IMR-90 (cell line): ENCODE results near the gene JPH4. TPM values are rescaled to one million over a fixed set of nuclear protein-coding genes. Genes with fewer than 3 reads are reported as not detected.

Experiments used
- ATAC-seq: fragments of 200-7000 bp; cut with Tn5 transposase; 2 replicates; pipeline ENCODE4 v1.9.1; 2020; ENCODE audit warnings: low read depth, mild to moderate bottlenecking, moderate library complexity
- BruUV-seq: library from RNA; stranded (reverse); fragments of 400-500 nt; replicated peaks from 2 replicates; lab custom pipeline; 2021; lab: Mats Ljungman, UMichigan
- CTCF ChIA-PET: fragments of 300-600 bp; formaldehyde crosslinking; extraction: SDS; loops from one replicate; lab custom pipeline; 2021; ENCODE audit warnings: antibody characterized with exemption; lab: Yijun Ruan, JAX
- POLR2A ChIA-PET: fragments of 300-600 bp; sonication (Branson Sonifier 250); formaldehyde crosslinking; loops from one replicate; lab custom pipeline; 2022; ENCODE audit warnings: antibody characterized with exemption; ENCODE audit not compliant: unreplicated experiment; lab: Charles Lee
- DNase-seq: peaks from one replicate; pipeline ENCODE4 v3.0.0; 2013
- H2AFZ ChIP-seq: replicated peaks from 2 replicates; pipeline ENCODE3; 2013; ENCODE audit warnings: low read length, mild to moderate bottlenecking; ENCODE audit not compliant: poor library complexity
- H2AK5ac ChIP-seq: 2 replicates; pipeline ENCODE4 v1.6.1; 2013; ENCODE audit warnings: low read depth, low read length, inconsistent platforms
- H2AK9ac ChIP-seq: replicated peaks from 2 replicates; pipeline ENCODE3; 2013; ENCODE audit warnings: mild to moderate bottlenecking, low read depth, low read length, moderate library complexity; ENCODE audit not compliant: poor library complexity
- H2BK120ac ChIP-seq: 2 replicates; pipeline ENCODE4 v1.6.1; 2013; ENCODE audit warnings: low read depth, low read length, inconsistent platforms
- H2BK15ac ChIP-seq: 3 replicates; pipeline ENCODE4 v1.6.1; 2013; ENCODE audit warnings: low read depth, low read length, inconsistent platforms
- H2BK20ac ChIP-seq: 2 replicates; pipeline ENCODE4 v1.6.1; 2013; ENCODE audit warnings: low read depth, mild to moderate bottlenecking, inconsistent platforms, low read length, moderate library complexity
- H2BK5ac ChIP-seq: 2 replicates; pipeline ENCODE4 v1.6.1; 2013; ENCODE audit warnings: mild to moderate bottlenecking, low read depth, low read length, inconsistent platforms; ENCODE audit not compliant: poor library complexity, severe bottlenecking
- H3K14ac ChIP-seq: replicated peaks from 2 replicates; pipeline ENCODE4 v1.6.1; 2013; ENCODE audit warnings: low read depth, low read length, inconsistent platforms
- H3K18ac ChIP-seq: 2 replicates; pipeline ENCODE4 v1.6.1; 2013; ENCODE audit warnings: low read depth, low read length, control low read depth
- H3K23ac ChIP-seq: 2 replicates; pipeline ENCODE4 v1.6.1; 2013; ENCODE audit warnings: low read depth, low read length, inconsistent platforms
- H3K27ac ChIP-seq: 2 replicates; pipeline ENCODE4 v1.5.1; 2013; ENCODE audit warnings: mild to moderate bottlenecking, control low read depth, low read length; ENCODE audit not compliant: insufficient read depth
- H3K27me3 ChIP-seq: 2 replicates; pipeline ENCODE4 v1.6.1; 2013; ENCODE audit warnings: low read length; ENCODE audit not compliant: control insufficient read depth, insufficient read depth
- H3K36me3 ChIP-seq: 2 replicates; pipeline ENCODE4 v1.6.1; 2013; ENCODE audit warnings: low read length, mixed read lengths; ENCODE audit not compliant: control insufficient read depth, insufficient read depth
- H3K4ac ChIP-seq: 2 replicates; pipeline ENCODE4 v1.6.1; 2013; ENCODE audit warnings: low read depth, low read length, inconsistent platforms
- H3K4me1 ChIP-seq: 2 replicates; pipeline ENCODE4 v1.6.1; 2013; ENCODE audit warnings: low read length, mixed read lengths; ENCODE audit not compliant: control insufficient read depth, insufficient read depth
- H3K4me2 ChIP-seq: 2 replicates; pipeline ENCODE4 v1.6.1; 2013; ENCODE audit warnings: low read depth, mild to moderate bottlenecking, control low read depth, low read length, moderate library complexity
- H3K4me3 ChIP-seq: 2 replicates; pipeline ENCODE4 v1.5.1; 2013; ENCODE audit warnings: low read depth, mild to moderate bottlenecking, control low read depth, low read length, moderate library complexity; ENCODE audit not compliant: insufficient read depth
- H3K56ac ChIP-seq: 2 replicates; pipeline ENCODE4 v1.6.1; 2013; ENCODE audit warnings: low read length, inconsistent platforms; ENCODE audit not compliant: insufficient read depth; ENCODE audit errors: extremely low read depth
- H3K79me1 ChIP-seq, 2 experiments: 2 replicates each; pipeline ENCODE4 v1.6.1; 2013; ENCODE audit warnings: low read length in 2 of 2, inconsistent platforms in 1 of 2, low read depth in 1 of 2
- H3K9ac ChIP-seq: 2 replicates; pipeline ENCODE4 v1.6.1; 2013; ENCODE audit warnings: low read depth, low read length, control low read depth
- H3K9me1 ChIP-seq: 2 replicates; pipeline ENCODE4 v1.6.1; 2013; ENCODE audit warnings: low read length, inconsistent platforms; ENCODE audit not compliant: insufficient read depth
- H3K9me3 ChIP-seq: 2 replicates; pipeline ENCODE4 v1.6.1; 2013; ENCODE audit warnings: low read length; ENCODE audit not compliant: control insufficient read depth, insufficient read depth
- H4K20me1 ChIP-seq: 2 replicates; pipeline ENCODE4 v1.6.1; 2013; ENCODE audit warnings: low read length, inconsistent platforms; ENCODE audit not compliant: insufficient read depth
- H4K5ac ChIP-seq: 2 replicates; pipeline ENCODE4 v1.6.1; 2013; ENCODE audit warnings: mild to moderate bottlenecking, low read depth, low read length, control low read depth
- H4K8ac ChIP-seq, 2 experiments: 2 replicates each; pipeline ENCODE4 v1.6.1; 2013; ENCODE audit warnings: low read depth in 2 of 2, low read length in 2 of 2, control low read depth in 1 of 2, inconsistent platforms in 1 of 2
- H4K91ac ChIP-seq: 2 replicates; pipeline ENCODE4 v1.6.1; 2013; ENCODE audit warnings: low read depth, low read length, inconsistent platforms; ENCODE audit not compliant: insufficient read depth
- CEBPB ChIP-seq: IDR thresholded peaks from 2 replicates; pipeline ENCODE4 v1.6.1; 2012; ENCODE audit warnings: low read depth, low read length, improper control_type of control experiment
- CHD1 ChIP-seq: IDR thresholded peaks from 2 replicates; pipeline ENCODE4 v1.6.1; 2012; ENCODE audit warnings: low read depth, low read length, improper control_type of control experiment
- CTCF ChIP-seq: conservative IDR thresholded peaks from 2 replicates; pipeline ENCODE4 v1.5.1; 2012; ENCODE audit warnings: mild to moderate bottlenecking, low read depth, low read length, improper control_type of control experiment
- ELK1 ChIP-seq: fragments of 150-350 bp; IDR thresholded peaks from 2 replicates; pipeline ENCODE4 v1.6.1; 2016; ENCODE audit warnings: low read depth, mild to moderate bottlenecking, low read length, moderate library complexity, borderline replicate concordance
- FOS ChIP-seq: fragments of 150-350 bp; IDR thresholded peaks from 2 replicates; pipeline ENCODE4 v1.6.1; 2016; ENCODE audit warnings: low read depth, low read length
- MAFK ChIP-seq: IDR thresholded peaks from 2 replicates; pipeline ENCODE4 v1.6.1; 2012; ENCODE audit warnings: low read depth, low read length, improper control_type of control experiment
- MXI1 ChIP-seq: IDR thresholded peaks from 2 replicates; pipeline ENCODE4 v1.6.1; 2012; ENCODE audit warnings: low read depth, mild to moderate bottlenecking, low read length, moderate library complexity, borderline replicate concordance
- NFE2L2 ChIP-seq: fragments of 150-350 bp; IDR thresholded peaks from 2 replicates; pipeline ENCODE4 v1.6.1; 2016; ENCODE audit warnings: low read depth, mild to moderate bottlenecking, low read length
- RAD21 ChIP-seq: IDR thresholded peaks from 2 replicates; pipeline ENCODE4 v1.6.1; 2012; ENCODE audit warnings: low read length, improper control_type of control experiment
- RFX5 ChIP-seq: IDR thresholded peaks from 2 replicates; pipeline ENCODE4 v1.8.0; 2012; ENCODE audit warnings: low read depth, mild to moderate bottlenecking, low read length, moderate library complexity
- SMC3 ChIP-seq: fragments of 150-350 bp; IDR thresholded peaks from 2 replicates; pipeline ENCODE4 v1.6.1; 2016; ENCODE audit warnings: low read depth, mild to moderate bottlenecking, antibody characterized with exemption, low read length, moderate library complexity
- WGBS, 2 experiments: methylation state at CpG; one replicate each; pipeline versions ENCODE4 v1.1.5 to v1.1.7; 2013; ENCODE audit warnings: missing lambda C conversion rate in 2 of 2; ENCODE audit not compliant: insufficient read length in 1 of 2; ENCODE audit errors: extremely low coverage in 2 of 2; 5-methylcytosine and 5-hydroxymethylcytosine counted together
- dilution Hi-C: fragments of 300-500 bp; cut with HindIII; formaldehyde crosslinking; loops from one replicate; pipeline ENCODE4 v1.14.3; 2018; ENCODE audit warnings: low sequenced_read_pairs; ENCODE audit not compliant: unreplicated experiment
- in situ Hi-C: fragments of 300-500 bp; cut with MboI; formaldehyde crosslinking; loops from 3 replicates; pipeline ENCODE4 v1.14.3; 2019; ENCODE audit warnings: low sequenced_read_pairs, inconsistent platforms, mixed read lengths
- intact Hi-C: fragments of 100-400 bp; cut with micrococcal nuclease; formaldehyde crosslinking; loops from 2 replicates; pipeline ENCODE4 v1.10.0; 2022
- polyA plus RNA-seq, 3 experiments: library from polyadenylated mRNA; depleted of rRNA; stranded (reverse); fragments of >200 nt; gene quantifications; 2 replicates each; pipeline ENCODE4 v1.2.3, GENCODE V29; 2012; ENCODE audit warnings: low replicate concordance in 1 of 3
- total RNA-seq: library from RNA; depleted of rRNA; stranded (reverse); fragments of >200 nt; gene quantifications from 2 replicates; pipeline ENCODE4 v1.2.3, GENCODE V29; 2012
- TF ChIP-seq, protein P1 (sequence below): fragments of 150-350 bp; IDR thresholded peaks from 2 replicates; pipeline ENCODE4 v1.6.1; 2017; ENCODE audit warnings: mild to moderate bottlenecking, antibody characterized with exemption, low read length, low read depth

The JPH4 gene
- total and polyA plus RNA-seq, 2 of the 4 experiments (the other 2 are of a cell fraction), result not detected

DNA sequence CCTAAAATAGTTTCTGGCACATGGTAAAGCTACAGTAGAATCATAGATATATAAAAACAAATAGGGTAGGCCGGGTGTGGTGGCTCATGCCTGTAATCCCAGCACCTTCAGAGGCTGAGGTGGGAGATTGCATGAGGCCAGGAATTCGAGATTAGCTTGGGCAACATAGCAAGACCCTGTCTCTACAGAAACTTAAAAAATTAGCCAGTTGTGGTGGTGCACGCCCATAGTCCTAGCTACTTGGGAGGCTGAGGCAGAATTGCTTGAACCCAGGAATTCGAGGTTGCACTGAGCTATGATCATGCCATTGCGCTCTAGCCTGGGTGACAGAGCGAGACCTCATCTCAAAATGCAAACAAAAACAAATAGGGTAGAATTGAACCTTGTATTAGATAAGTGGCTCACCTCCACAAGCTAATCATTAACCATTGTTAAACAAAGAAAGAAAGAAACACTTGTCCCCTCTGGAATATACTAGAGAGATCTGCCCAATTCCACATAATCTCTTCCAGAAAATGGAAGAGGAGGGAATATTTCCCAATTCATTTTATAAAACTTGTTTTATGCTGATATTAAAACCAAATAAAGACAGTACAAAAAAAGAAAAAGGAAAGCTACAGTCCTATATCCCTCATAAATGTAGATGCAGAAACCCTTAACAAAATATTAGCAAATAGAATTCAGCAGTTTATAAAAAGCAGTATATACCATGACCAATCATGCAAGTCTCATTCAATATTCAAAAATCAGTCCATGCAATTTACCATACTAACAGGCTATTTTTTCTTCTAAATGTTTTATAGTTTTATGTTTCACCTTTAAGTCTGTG, 34.9 kb upstream of the JPH4 start:
- H3K9me1 ChIP-seq, result no peaks in the 10 kb centered on the region
- WGBS, 2 experiments, result no CpG with 5 or more reads among the region's 6 CpGs
- no peaks in the 10 kb centered on the region for H3K36me3 ChIP-seq
- POLR2A ChIA-PET, result no interaction called here
- no peak overlapping the region for H3K4me3 ChIP-seq
- no peak overlapping the region for H4K5ac ChIP-seq
- H2AFZ ChIP-seq, result no peak overlapping the region
- no peak overlapping the region for H2AK5ac ChIP-seq
- H3K23ac ChIP-seq, result no peak overlapping the region
- BruUV-seq, result no TSS peak
- in situ Hi-C loops, result no loop called here
- peaks cover 3% of the 10 kb centered on the region for H3K27me3 ChIP-seq
- dilution Hi-C loops, result no loop called here
- no peak overlapping the region for H2BK120ac ChIP-seq
- no peaks in the 10 kb centered on the region for H3K9me3 ChIP-seq
- H2BK5ac ChIP-seq, result no peak overlapping the region
- H3K4ac ChIP-seq, result no peak overlapping the region
- TF ChIP-seq FOS (no peak), RAD21 (no peak), ELK1 (no peak), SMC3 (no peak), CTCF (no peak), MAFK (no peak), NFE2L2 (no peak), RFX5 (no peak), MXI1 (no peak), CHD1 (no peak), CEBPB (no peak)
- TF ChIP-seq, protein P1, sequence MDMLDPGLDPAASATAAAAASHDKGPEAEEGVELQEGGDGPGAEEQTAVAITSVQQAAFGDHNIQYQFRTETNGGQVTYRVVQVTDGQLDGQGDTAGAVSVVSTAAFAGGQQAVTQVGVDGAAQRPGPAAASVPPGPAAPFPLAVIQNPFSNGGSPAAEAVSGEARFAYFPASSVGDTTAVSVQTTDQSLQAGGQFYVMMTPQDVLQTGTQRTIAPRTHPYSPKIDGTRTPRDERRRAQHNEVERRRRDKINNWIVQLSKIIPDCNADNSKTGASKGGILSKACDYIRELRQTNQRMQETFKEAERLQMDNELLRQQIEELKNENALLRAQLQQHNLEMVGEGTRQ, result no peak
- no peak overlapping the region for H3K14ac ChIP-seq
- no peak overlapping the region for H2BK15ac ChIP-seq
- H3K9ac ChIP-seq, result no peak overlapping the region
- H3K27ac ChIP-seq, result no peak overlapping the region
- no peaks in the 10 kb centered on the region for H3K4me1 ChIP-seq
- H3K4me2 ChIP-seq, result no peak overlapping the region
- H4K20me1 ChIP-seq, result no peaks in the 10 kb centered on the region
- no peak overlapping the region for H3K56ac ChIP-seq
- CTCF ChIA-PET, result interaction anchor here (0.6 to 2.9 kb wide), 3 partner anchors 9 to 19 kb away, joined by 3 to 8 read pairs (median 3); no protein-coding TSS in a partner anchor
- H2AK9ac ChIP-seq, result no peak overlapping the region
- intact Hi-C loops, result no loop called here
- H3K18ac ChIP-seq, result no peak overlapping the region
- no peak overlapping the region for H2BK20ac ChIP-seq
- H4K91ac ChIP-seq, result no peak overlapping the region
- ATAC-seq, result no peak
- no peaks in the 10 kb centered on the region for H3K79me1 ChIP-seq
- no peak overlapping the region for H4K8ac ChIP-seq
- DNase-seq, result no peak
